ENCODE data around the gene AOPEP.

DNA sequence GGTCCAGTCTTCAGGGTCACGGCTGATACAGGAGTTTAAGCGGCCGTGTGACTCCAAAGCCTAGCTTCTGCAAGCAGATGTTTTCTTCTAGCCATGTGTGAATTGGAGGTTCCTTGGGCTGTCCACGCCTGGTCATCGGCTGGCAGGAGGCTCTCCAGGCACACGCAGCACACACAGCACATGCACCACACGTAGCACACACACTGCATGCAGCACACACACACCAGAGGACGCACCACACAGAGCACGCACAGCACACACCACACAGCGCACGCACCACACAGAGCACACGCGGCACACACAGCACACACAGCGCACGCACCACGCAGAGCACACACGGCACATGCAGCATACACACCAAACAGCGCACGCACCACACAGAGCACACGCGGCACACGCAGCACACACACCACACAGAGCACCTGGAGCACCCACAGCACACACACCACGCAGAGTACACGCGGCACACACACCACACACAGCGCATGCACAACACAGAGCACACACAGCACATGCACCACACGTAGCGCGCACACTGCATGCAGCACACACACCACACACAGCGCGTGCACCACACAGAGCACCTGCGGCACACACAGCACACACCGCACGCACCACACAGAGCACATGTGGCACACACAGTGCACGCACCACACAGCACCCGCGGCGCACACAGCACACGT is 356.7 kb downstream of the AOPEP start:
- TF ChIP-seq POLR2AphosphoS5 (IDR thresholded peaks at IDR 0.05) (no peak), EP300 (IDR thresholded peaks at IDR 0.05) (no peak), POLR2A (IDR thresholded peaks at IDR 0.05) (no peak)
- TF ChIP-seq, protein P1, sequence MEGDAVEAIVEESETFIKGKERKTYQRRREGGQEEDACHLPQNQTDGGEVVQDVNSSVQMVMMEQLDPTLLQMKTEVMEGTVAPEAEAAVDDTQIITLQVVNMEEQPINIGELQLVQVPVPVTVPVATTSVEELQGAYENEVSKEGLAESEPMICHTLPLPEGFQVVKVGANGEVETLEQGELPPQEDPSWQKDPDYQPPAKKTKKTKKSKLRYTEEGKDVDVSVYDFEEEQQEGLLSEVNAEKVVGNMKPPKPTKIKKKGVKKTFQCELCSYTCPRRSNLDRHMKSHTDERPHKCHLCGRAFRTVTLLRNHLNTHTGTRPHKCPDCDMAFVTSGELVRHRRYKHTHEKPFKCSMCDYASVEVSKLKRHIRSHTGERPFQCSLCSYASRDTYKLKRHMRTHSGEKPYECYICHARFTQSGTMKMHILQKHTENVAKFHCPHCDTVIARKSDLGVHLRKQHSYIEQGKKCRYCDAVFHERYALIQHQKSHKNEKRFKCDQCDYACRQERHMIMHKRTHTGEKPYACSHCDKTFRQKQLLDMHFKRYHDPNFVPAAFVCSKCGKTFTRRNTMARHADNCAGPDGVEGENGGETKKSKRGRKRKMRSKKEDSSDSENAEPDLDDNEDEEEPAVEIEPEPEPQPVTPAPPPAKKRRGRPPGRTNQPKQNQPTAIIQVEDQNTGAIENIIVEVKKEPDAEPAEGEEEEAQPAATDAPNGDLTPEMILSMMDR (IDR thresholded peaks at IDR 0.05) = no peak
